ACC112 (cell line): ENCODE results near the gene IL17RA.

ENCODE experiments used
- H2AFZ ChIP-seq: fragments of 200-600 bp; sonication (generic); one replicate; pipeline ENCODE4 v1.6.0; 2017; ENCODE audit warnings: antibody characterized with exemption, low read length; ENCODE audit not compliant: unreplicated experiment
- H3K27ac ChIP-seq: fragments of 200-600 bp; sonication (generic); 2 replicates; pipeline ENCODE4 v1.5.1; 2014; ENCODE audit warnings: low read depth, mild to moderate bottlenecking, antibody characterized with exemption, low read length, moderate library complexity
- H3K27me3 ChIP-seq: fragments of 200-600 bp; sonication (generic); 2 replicates; pipeline ENCODE4 v1.6.1; 2014; ENCODE audit warnings: mild to moderate bottlenecking, antibody characterized with exemption, low read length, moderate library complexity, mixed read lengths; ENCODE audit not compliant: insufficient read depth
- H3K36me3 ChIP-seq: fragments of 200-600 bp; sonication (generic); 2 replicates; pipeline ENCODE4 v1.6.1; 2016; ENCODE audit warnings: mild to moderate bottlenecking, antibody characterized with exemption, low read length, moderate library complexity, mixed read lengths; ENCODE audit not compliant: insufficient read depth
- H3K4me1 ChIP-seq: fragments of 200-600 bp; sonication (generic); one replicate; pipeline ENCODE4 v1.6.1; 2016; ENCODE audit warnings: low read length, mixed read lengths; ENCODE audit not compliant: insufficient read depth, unreplicated experiment, control insufficient read depth
- H3K4me3 ChIP-seq: fragments of 200-600 bp; sonication (generic); 2 replicates; pipeline ENCODE4 v1.5.1; 2014; ENCODE audit warnings: mild to moderate bottlenecking, low read depth, low read length
- H3K79me2 ChIP-seq: fragments of 200-600 bp; sonication (generic); one replicate; pipeline ENCODE4 v1.6.0; 2016; ENCODE audit warnings: low read length; ENCODE audit not compliant: control insufficient read depth, unreplicated experiment, insufficient read depth

IL17RA gene

DNA sequence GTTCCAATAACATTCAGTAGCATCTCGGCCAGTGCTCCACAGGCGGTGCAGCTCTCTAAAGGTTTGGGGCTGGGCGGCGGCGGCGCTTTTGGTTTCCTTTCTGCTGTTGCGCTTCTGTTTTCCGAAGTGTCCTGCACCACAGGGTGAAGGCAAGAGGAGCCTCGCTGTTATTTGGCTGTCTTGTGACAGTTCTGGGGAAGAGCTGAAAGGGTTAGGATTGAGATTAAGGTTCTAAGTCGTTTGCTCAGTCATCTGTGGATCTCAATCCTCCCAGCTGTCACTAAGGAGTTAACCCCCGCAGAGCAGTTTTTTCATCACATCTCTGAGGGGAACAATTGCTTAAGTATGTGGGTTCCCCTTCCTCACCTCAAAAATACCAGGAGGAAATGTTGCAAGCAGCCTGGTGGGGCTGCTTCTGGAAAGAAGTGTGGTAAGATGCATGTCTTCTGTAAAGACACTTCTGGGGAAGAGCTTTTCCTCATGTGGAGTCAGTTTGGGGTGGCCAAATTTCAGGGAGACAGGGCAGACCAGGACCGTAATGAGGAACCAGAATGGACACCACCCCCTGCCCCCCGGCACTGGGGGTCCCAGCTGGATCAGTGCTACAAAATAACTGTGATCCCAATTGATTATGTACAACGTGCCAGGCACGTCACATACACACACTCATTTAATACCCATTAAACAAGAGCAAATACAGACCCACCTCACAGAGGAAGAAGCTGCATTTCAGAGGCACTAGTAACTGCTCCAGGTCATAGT lies 22.2 kb downstream of the IL17RA start:
- Histone ChIP-seq H3K27me3 (no peaks in the 10 kb centered on the region), H3K4me1 (no peaks in the 10 kb centered on the region), H3K27ac (no peak overlapping the region), H3K4me3 (no peak overlapping the region), H2AFZ (no peak overlapping the region), H3K36me3 (no peaks in the 10 kb centered on the region), H3K79me2 (no peaks in the 10 kb centered on the region)

GRCh38 chr22:17107547-17107810 lies 22.7 kb downstream of the IL17RA start:
- Histone ChIP-seq H3K36me3 (no peaks in the 10 kb centered on the region), H3K4me1 (no peaks in the 10 kb centered on the region), H2AFZ (no peak overlapping the region), H3K79me2 (no peaks in the 10 kb centered on the region), H3K27ac (no peak overlapping the region), H3K27me3 (no peaks in the 10 kb centered on the region), H3K4me3 (no peak overlapping the region)

GRCh38 chr22:17108256-17109112 lies 23.7 kb downstream of the IL17RA start:
- no peaks in the 10 kb centered on the region for H3K27me3 ChIP-seq
- no peaks in the 10 kb centered on the region for H3K36me3 ChIP-seq
- H3K79me2 ChIP-seq: no peaks in the 10 kb centered on the region
- H3K27ac ChIP-seq: no peak overlapping the region
- H2AFZ ChIP-seq: no peak overlapping the region
- no peak overlapping the region for H3K4me3 ChIP-seq
- H3K4me1 ChIP-seq: no peaks in the 10 kb centered on the region

DNA sequence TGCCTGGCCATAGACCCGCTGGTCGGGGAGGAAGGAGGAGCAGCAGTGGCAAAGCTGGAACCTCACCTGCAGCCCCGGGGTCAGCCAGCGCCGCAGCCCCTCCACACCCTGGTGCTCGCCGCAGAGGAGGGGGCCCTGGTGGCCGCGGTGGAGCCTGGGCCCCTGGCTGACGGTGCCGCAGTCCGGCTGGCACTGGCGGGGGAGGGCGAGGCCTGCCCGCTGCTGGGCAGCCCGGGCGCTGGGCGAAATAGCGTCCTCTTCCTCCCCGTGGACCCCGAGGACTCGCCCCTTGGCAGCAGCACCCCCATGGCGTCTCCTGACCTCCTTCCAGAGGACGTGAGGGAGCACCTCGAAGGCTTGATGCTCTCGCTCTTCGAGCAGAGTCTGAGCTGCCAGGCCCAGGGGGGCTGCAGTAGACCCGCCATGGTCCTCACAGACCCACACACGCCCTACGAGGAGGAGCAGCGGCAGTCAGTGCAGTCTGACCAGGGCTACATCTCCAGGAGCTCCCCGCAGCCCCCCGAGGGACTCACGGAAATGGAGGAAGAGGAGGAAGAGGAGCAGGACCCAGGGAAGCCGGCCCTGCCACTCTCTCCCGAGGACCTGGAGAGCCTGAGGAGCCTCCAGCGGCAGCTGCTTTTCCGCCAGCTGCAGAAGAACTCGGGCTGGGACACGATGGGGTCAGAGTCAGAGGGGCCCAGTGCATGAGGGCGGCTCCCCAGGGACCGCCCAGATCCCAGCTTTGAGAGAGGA lies 24.5 kb downstream of the IL17RA start:
- Histone ChIP-seq H3K4me1 (no peaks in the 10 kb centered on the region), H3K27me3 (no peaks in the 10 kb centered on the region), H3K27ac (no peak overlapping the region), H3K4me3 (no peak overlapping the region), H3K36me3 (no peaks in the 10 kb centered on the region), H2AFZ (no peak overlapping the region), H3K79me2 (no peaks in the 10 kb centered on the region)

DNA sequence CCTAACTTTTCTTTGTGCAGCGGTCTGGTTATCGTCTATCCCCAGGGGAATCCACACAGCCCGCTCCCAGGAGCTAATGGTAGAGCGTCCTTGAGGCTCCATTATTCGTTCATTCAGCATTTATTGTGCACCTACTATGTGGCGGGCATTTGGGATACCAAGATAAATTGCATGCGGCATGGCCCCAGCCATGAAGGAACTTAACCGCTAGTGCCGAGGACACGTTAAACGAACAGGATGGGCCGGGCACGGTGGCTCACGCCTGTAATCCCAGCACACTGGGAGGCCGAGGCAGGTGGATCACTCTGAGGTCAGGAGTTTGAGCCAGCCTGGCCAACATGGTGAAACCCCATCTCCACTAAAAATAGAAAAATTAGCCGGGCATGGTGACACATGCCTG lies 25.2 kb downstream of the IL17RA start:
- H3K79me2 ChIP-seq: no peaks in the 10 kb centered on the region
- H3K36me3 ChIP-seq: no peaks in the 10 kb centered on the region
- no peak overlapping the region for H2AFZ ChIP-seq
- H3K27ac ChIP-seq: no peak overlapping the region
- H3K27me3 ChIP-seq: no peaks in the 10 kb centered on the region
- H3K4me1 ChIP-seq: no peaks in the 10 kb centered on the region
- H3K4me3 ChIP-seq: no peak overlapping the region

GRCh38 chr22:17110791-17111550 lies 26.2 kb downstream of the IL17RA start:
- H2AFZ ChIP-seq: no peak overlapping the region

GRCh38 chr22:17112491-17113042 lies 27.8 kb downstream of the IL17RA start:
- no peaks in the 10 kb centered on the region for H3K79me2 ChIP-seq
- no peaks in the 10 kb centered on the region for H3K4me1 ChIP-seq
- H3K4me3 ChIP-seq: no peak overlapping the region
- no peaks in the 10 kb centered on the region for H3K36me3 ChIP-seq
- H3K27me3 ChIP-seq: no peaks in the 10 kb centered on the region
- H2AFZ ChIP-seq: no peak overlapping the region
- no peak overlapping the region for H3K27ac ChIP-seq

More at GRCh38 chr22:17110791-17111550, 26.2 kb downstream of the IL17RA start:
- Histone ChIP-seq H3K27me3 (no peaks in the 10 kb centered on the region), H3K79me2 (no peaks in the 10 kb centered on the region), H3K27ac (no peak overlapping the region), H3K4me1 (no peaks in the 10 kb centered on the region), H3K4me3 (no peak overlapping the region), H3K36me3 (no peaks in the 10 kb centered on the region)

GRCh38 chr22:17113600-17113999 lies 28.8 kb downstream of the IL17RA start:
- H3K27ac ChIP-seq: no peak overlapping the region

GRCh38 chr22:17114173-17114897 lies 29.5 kb downstream of the IL17RA start:
- no peaks in the 10 kb centered on the region for H3K4me1 ChIP-seq
- H3K36me3 ChIP-seq: no peaks in the 10 kb centered on the region
- no peaks in the 10 kb centered on the region for H3K79me2 ChIP-seq
- H3K27ac ChIP-seq: no peak overlapping the region
- H3K27me3 ChIP-seq: peaks cover 8% of the 10 kb centered on the region; the same call in 1 of the 2 replicates
- no peak overlapping the region for H3K4me3 ChIP-seq
- H2AFZ ChIP-seq: no peak overlapping the region

More at GRCh38 chr22:17113600-17113999, 28.8 kb downstream of the IL17RA start:
- Histone ChIP-seq H3K36me3 (no peaks in the 10 kb centered on the region), H2AFZ (no peak overlapping the region), H3K4me1 (no peaks in the 10 kb centered on the region), H3K4me3 (no peak overlapping the region), H3K79me2 (no peaks in the 10 kb centered on the region), H3K27me3 (peaks cover 1% of the 10 kb centered on the region; the same call in 1 of the 2 replicates)
